NCI-H748 treated with DMSO at 0.1 percent for 48 hours (cell line): Measurements from ENCODE around the gene ZRANB3.
"Not testable (repeated sequence)": the region's sequence is repeated elsewhere in the genome, so short reads cannot be mapped to it uniquely, and the experiment has no call there.

ENCODE experiments used
- DNase-seq: peaks from one replicate; lab custom pipeline; 2025; lab: John Stamatoyannopoulos, UW

The ZRANB3 gene

DNA sequence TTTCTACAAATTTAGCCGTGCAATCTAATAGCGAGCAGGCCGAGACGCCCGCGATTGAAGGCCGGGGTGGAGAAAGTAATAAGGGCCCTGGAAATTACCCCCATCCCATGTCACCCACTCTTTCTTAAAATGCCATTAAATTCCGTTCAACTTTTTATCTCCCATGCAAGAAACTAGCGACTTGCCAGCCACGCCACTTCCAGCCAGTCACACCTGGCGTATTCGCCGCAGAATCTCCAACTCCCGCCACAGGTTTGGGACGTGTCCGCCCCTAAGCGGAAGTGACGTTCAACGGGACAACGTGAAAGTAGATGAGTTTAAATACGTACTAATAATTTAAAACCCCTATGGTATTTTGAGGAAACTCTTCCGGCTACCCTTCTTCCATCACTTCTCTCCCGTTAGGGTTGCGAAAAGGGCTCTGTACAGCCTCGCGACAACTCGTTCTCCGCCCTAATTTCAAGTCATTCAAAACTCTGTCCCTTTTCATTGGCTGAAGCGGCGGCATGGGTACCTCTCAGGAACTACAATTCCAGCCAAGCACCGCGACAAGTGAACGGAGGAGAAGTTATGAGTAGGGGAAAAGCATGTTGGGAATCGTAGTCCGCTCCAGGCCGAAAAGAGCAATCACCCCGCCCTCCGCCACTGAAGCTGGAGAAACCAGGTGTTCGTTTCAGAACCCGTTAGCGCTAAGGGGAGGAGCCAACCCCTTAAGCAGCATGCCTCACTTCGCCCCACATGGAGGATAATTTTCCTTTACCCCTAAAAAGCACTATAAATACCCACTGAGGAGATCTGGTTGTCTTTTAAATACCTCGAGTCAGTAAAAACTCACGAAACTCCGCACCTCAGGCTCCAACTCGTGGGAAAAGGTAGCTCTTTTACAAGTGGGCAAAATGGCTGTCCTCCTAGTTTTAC, at the start of gene ZRANB3:
TSS of gene ZRANB3 (minus strand) at position 906 of the 918 bp plus-strand sequence.
- peak; percentile 91 for DNase-seq

DNA sequence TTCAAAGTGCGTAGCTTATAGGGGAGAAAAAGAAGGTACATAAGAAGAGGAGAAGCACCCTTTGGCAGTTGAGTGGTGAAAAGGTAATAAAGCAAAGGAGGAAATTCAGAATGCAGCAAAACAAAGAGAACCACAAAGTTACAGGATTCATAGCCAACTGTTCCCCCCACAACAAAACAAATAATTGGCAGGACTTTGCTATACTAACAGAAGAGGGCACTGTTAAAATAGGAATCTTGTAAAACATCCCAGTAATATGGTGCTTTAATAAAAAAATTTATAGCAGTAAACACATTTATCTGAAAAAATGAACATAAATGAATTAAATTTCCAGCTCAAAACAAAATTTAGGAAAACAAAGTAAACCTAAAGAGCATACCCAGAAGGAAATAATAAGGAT, 42.6 kb upstream of the ZRANB3 start:
- DNase-seq, result no peak

DNA sequence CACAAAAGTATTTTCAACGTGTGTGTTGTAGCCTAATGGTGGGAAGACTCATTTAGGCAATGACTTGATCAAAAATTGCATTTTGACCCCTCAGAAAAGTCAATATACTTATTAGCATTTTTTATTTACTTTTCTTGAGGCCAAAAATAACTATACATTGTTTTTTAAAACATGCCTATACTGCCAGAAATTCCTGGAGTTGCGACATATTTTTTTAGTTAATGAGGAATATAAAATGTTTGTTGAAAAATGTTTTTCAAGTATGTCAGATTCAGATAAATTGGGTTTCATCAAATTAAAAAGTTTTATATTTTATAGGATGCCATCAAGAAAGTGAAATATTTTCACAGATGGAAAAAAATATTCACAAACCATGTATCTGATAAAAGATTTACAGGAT, 39.9 kb upstream of the ZRANB3 start:
- no peak for DNase-seq

DNA sequence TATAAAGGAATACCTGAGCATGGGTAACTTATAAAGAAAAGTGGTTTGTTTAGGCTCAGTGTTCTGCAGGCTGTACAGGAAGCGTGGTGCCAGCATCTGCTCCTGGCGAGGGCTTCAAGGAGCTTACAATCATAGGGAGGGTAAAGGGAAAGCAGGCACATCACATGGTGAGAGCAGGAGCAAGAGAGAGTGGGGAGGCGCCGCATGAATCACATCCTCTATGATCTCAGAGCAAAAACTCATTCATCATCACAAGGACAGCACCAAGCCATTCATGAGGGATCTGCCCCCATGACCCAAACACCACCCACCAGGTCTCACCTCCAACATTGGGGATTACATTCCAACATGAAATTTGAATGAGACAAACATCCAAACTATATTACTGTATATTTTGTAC, 32.8 kb upstream of the ZRANB3 start:
- DNase-seq, result no peak

DNA sequence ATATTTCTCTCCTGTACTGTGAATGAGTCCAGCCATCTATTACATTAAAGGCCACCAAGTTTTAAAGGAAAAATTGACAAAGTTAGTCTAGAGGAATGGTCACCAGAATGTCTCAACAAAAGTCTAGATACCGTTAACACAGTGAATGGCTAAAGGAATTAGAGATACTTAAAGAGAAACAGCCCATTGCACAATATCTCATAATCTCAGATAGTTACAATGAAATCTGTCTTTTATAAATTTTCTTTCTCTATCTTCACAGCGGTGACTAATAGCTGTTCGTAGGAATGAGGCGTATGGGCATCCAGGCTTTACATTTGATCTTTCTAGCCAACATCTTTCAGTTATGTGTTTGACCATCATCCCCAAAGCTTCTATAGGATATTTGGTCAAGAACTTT, 30.9 kb upstream of the ZRANB3 start:
- DNase-seq, result no peak

DNA sequence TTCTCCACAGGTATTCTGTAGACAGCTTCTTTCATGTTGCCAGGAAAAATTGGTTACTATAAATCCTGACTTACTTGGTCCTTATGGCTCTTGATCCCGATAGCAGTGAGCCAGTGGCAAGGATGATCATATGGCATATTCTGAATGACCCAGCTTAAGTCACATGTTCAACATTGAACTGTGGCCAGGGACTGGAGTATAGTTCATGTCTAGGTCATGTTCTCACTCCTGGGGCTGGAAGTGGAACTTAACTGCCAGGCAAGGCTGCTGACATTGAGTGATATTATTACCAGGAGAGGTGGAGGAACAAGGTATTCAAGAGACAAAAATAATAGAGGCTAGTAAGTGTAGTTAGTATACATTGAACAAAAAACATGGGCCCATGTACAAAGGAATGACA, 26.5 kb upstream of the ZRANB3 start:
- no peak for DNase-seq

DNA sequence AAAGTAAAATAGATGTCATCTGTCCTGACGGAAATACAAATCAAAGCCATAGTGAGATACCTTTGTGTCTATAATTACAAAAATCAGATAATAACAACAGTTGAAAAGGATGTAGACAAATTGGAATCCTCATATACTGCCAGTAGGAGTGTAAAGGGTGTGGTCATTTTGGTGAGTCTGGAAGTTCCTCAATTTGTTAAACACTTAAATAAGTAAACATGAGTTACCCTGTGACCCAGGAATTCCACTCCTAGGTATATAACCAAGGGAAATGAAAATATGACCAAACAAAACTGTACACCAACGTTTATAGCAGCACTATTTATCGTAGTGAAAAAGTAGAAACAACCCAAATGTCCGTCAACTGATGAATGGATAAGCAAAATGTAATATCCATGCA, 24.3 kb upstream of the ZRANB3 start:
- no peak for DNase-seq

DNA sequence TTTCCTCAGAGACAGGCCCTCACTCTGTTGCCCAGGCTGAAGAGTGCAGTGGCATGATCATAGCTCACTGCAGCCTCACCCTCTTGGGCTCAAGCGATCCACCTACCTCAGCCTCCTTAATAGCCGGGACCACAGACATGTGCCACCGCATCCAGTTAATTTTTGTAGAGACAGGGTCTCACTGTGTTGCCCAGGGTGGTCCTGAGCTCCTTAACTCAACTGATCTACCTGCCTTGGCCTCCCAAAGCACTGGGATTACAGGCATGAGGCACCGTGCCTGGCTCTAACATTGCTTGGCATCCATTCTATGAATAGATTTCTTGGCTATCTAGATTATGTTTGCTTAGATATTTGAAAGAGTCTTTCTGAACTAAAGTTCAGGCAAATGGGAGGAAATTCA, 21.9 kb upstream of the ZRANB3 start:
- DNase-seq, result no peak

DNA sequence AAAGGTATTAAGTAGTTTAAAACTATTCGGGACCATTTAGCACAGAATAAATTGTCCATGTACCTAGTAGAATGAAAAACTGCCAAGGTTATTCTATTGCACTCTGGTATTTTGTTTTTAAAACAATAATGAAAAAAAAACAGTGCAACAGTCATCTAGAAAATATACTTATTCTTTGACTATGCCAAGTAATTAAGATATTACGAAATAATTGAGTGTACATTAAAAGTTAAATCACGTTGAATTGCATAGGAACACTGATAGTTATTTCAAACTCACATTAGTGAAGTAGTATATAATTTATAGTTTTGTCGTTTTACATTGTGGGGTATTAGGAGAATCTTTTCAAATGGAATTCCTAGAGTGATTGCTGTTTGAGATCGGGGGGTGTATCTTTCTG, 20.3 kb upstream of the ZRANB3 start:
- no peak for DNase-seq

DNA sequence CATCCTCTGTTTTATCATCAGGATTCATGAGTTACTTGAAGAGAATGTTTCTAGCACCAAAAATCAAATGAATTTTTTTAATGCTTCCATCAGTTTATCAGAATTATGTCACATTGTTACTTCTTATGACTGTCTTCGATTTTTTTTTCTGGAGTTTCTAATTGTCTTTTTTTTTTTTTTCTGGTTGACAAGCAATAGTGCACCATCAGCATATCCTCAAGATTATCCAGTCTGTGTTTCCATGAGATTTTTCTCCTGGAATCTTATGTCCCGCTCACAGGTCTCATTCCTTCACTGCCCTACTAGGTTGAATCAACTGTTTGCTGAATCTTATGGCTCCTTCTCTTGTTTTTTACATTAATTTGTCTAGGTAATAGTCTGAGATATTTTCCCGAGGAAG, 16.3 kb upstream of the ZRANB3 start:
- DNase-seq, result no peak

DNA sequence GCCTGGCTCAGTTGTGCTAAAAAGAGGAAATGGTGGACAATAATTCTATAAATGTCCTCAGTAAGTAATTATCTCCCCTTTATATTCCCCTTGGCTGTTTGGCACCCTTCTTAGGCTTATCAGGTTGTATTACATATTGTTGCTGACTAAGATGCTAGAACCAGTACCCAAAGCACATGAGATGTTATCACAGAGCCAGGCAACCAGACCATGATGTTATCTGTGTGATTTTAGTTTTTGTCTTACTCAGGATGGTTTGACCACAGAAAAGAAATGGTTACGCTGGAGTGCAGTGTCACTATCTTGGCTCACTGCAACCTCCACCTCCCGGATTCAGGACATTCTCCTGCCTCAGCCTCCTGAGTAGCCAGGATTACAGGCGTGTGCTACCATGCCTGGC, 15.4 kb upstream of the ZRANB3 start:
- no peak for DNase-seq

DNA sequence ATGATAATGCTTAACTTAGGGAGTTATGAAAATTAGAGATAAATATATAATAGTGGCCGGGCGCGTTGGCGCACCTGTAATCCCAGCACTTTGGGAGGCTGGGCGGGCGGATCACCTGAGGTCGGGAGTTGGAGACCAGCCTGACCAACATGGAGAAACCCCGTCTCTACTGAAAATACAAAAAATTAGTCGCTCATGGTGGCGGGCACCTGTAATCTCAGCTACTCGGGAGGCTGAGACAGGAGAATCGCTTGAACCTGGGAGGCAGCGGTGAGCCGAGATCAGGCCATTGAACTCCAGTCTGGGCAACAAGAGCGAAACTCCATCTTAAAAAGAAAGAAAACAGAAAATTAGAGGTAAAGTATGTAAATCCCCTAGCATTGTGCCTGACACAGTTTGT, 2.5 kb upstream of the ZRANB3 start:
- DNase-seq, result not testable (repeated sequence)

DNA sequence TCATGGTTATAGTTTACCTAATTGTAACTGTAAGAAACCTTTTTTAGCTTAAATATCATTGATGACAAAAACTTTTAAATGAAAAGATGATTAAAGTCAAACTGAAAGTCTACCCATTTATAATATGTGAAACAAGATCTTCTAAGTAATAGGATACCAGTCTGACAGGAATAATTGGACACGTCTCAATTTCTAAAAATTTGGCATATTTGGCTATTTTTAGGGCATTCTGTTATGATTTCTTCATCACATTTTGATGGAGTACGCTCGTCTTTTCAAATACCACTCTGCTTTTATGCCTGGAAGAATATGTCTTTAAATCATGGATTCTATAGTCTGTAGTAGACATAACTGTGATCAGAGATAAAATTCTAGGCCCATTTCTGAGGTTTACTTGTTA, 1.6 kb upstream of the ZRANB3 start:
- no peak for DNase-seq

DNA sequence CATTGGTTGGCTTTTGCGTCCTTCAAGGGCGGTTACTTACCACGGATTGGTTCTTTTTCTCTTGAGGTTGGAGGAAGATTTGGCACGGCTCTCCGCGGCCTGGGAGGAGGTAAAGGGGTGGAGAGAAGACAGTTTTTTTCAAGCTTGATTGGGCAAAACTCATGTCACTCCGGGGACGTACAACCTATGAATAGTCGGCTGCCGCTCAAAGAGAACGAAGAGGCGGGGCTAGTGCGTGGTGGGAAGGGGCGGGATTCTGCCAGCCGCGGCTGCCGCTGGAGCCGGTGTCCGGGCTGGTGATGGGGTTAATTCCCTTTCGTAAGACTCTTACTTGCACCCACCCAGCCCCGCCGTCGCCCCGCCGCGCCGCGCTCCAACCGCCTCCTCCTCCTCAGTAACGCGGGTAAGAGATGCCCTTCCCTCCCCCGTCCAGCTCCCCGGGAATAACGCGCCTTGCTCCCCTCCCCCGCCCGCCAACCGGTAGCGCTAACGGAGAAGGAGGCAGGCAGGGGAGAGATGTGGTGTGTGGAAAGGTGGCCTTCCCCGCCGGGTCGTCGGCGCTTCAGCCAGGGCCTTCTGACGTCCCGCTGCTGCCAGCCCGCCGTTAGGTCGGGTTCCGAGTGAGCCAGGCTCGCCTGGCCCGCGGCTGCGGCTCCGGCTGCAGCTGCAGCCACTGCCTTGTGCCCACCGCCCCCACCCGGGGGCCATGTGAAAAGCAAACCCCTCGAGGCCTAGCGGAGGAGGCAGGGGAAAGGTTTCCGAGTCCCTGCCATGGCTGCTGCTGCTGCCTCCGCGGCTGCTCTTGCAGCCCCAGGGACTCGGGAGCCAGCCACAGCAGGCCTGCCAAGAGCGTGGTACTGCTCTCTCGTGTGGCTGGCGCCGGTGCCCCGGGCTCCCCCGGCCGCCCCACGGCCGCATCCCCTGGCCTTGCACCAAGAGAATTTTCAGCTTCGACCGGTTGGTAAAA, 496 bp upstream of the ZRANB3 start, which contains the start of gene R3HDM1:
TSS of gene R3HDM1 (plus strand) at position 254 of the 967 bp plus-strand sequence. CDS start 73,362 bp downstream, outside the sequence.
- DNase-seq, result peak; percentile 98

DNA sequence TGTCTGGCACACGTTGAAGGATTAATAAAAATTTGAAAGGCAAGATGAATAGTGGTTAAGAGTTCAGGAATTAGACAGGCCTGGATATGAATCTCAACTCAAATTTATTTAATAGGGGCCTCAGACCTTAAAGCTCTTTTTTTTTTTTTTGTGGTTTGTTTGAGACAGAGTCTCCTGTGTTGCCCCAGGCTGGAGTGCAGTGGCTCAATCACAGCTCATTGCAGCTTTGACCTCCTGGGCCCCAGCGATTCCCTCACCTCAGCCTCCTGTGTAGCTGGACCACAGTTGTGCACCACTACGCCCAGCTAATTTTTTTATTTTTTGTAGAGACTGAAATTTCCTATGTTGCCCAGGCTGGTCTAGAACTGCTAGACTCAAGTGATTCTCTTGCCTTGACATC, 3.0 kb downstream of the ZRANB3 start:
- DNase-seq, result no peak

DNA sequence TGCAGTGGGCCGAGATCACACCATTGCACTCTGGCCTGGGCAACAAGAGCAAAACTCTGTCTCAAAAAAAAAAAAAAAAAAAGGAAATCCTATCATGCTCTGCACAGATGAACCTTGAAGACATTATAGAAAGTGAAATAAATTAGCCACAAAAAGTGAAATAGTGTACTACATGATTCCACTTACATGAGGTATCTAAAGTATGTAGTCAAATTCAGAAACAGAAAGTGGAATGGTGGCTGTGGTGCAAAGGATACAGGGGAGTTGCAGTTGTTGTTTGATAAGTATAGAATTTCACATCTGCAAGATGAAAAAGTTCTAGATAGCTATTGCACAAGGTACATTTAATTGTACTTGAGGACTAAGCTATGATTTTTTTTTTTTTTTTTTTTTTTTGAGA, 5.2 kb downstream of the ZRANB3 start:
- no peak for DNase-seq

DNA sequence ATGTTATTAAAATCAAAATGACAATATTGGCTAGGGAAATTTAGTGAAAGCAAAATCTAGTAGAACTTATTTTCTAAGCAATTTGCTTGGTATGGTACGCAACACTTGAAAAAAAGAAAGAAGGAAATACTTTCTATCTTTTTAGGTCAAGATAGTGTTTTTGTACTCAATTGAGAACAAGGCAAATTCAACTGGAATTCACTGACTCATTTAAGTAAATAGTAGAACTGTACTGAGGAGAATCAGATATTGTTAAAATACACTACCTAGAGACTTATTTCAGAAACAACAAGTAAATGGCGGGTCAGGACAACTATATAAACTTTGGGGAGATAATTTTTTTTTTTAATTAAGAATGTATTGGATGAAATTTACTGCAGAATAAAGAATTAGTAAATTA, 18.9 kb downstream of the ZRANB3 start:
- no peak for DNase-seq

DNA sequence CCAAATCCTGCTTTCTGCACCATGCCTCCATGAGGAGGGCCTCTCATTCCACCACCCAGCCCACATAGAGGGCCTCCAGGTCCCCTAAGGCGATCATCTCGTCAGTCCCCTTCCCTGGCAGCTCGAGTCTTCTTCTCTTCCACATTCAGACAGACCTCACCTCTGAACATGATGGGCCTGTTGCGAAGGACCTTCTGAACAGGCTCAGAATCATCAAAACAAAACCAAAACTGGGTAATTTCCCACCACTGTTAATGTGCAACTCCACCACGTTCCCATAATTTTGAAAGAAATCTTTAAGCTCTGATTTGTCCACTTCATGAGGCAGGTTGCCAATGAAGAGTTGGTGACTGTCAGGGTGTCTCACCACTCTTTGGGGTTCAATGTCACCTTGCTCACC, 20.4 kb downstream of the ZRANB3 start:
- DNase-seq, result no peak

DNA sequence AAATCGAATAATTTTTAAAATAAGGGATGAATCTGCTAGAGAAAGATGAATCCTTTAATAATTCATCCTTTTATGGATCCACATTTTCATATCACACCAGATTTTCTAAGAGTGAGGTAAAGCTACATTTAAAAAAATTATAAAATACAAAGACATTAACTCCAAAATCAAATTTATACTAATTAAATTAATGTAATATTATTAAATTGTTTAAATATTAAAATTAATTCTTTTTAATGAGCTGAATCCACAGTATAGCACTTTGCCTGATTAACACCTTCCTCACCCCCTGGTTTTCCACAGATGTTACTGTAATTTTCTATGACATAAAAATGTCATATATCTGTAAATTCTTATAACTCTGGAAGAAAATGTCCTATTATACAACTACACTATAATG, 26.2 kb downstream of the ZRANB3 start:
- DNase-seq, result no peak

DNA sequence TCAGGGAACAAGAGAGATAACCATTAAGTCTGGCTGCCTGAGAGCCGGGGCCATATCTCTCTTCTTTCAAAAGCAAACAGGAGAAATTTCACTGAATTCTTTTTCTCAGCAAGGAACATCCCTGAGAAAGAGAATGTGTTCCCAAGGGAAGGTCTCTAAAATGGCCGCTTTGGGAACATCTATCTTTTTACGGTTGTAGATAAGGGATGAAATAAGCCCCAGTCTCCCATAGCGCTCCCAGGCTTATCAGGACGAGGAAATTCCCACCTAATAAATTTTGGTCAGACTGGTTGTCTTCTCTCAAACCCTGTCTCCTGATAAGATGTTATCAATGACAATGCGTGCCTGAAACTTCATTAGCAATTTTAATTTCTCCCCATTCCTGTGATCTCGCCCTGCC, 32.4 kb downstream of the ZRANB3 start:
- not testable (repeated sequence) for DNase-seq

DNA sequence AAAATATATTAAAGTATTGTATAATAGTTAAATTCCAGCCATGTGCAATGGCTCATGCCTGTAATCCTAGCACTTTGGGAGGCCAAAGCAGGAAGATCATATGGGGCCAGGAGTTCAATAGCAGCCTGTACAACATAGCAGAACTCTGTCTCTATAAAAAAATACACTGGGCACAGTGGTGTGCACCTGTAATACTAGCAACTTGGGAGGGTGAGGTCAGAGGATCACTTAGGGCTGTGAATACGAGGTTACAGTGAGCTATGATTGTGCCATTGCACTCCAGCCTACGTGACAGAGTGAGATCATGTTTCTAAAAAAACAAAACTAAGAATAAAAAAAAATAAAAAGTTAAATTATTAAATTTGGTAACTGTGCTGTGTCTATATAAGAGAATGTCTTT, 36.1 kb downstream of the ZRANB3 start:
- no peak for DNase-seq

DNA sequence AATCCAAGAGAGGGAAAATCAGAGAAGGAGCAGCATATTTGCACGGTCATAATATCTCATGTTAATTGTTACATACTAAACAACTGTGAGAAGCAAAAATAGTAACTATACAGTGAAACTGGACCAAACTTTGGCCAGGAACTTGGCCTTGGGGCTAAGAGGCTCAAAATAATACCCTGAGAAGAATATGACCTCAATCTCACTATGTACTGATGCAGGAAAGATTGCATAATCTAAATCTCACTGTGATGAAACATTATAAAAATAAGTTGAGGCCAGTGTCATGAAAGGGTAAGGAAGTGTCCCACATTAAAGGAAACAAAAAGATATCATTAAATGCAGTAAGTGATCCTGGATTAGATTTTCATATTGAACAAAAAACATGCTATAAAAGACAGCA, 36.5 kb downstream of the ZRANB3 start:
- DNase-seq, result no peak

DNA sequence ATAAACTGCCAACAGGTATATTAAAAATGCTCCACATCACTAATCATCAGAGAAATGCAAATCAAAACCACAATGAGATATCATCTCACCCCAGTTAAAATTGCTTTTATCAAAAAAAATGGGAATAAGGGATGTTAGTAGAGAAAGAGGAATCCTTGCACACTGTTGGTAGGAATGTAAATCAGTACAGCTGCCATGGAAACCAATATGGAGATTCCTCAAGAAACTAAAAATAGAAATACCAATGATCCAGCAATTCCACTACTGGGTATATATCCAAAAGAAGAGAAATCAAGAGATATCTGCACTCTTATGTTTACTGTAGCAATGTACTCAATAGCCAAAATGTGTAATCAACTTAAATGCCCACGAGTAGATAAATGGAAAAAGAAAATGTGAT, 40.6 kb downstream of the ZRANB3 start:
- DNase-seq, result no peak
